DOHH2 (cell line): ENCODE measurements around the gene NQO2.
"Not testable (repeated sequence)": the region's sequence is repeated elsewhere in the genome, so short reads cannot be mapped to it uniquely, and the experiment has no call there.

ENCODE experiments used
- H3F3A ChIP-seq: fragments of 200-600 bp; sonication (generic), shearing (Covaris generic); 2 replicates; pipeline ENCODE4 v1.6.0; 2016; ENCODE audit warnings: antibody characterized with exemption, mild to moderate bottlenecking; ENCODE audit not compliant: control insufficient read depth, insufficient read depth
- H3K27ac ChIP-seq: fragments of 200-600 bp; sonication (generic); 2 replicates; pipeline ENCODE4 v1.5.1; 2014; ENCODE audit warnings: low read depth, mild to moderate bottlenecking, low read length, moderate library complexity
- H3K27me3 ChIP-seq: fragments of 200-600 bp; sonication (generic); 2 replicates; pipeline ENCODE4 v1.6.1; 2014; ENCODE audit warnings: mild to moderate bottlenecking, low read length, mixed read lengths; ENCODE audit not compliant: control insufficient read depth
- H3K36me3 ChIP-seq: fragments of 200-600 bp; sonication (generic); 2 replicates; pipeline ENCODE4 v1.6.1; 2014; ENCODE audit warnings: mild to moderate bottlenecking, low read length, moderate library complexity, mixed read lengths; ENCODE audit not compliant: control insufficient read depth
- H3K4me1 ChIP-seq: fragments of 200-600 bp; sonication (generic); 2 replicates; pipeline ENCODE4 v1.6.1; 2014; ENCODE audit warnings: mild to moderate bottlenecking, low read length, mixed read lengths; ENCODE audit not compliant: control insufficient read depth
- H3K4me2 ChIP-seq: fragments of 200-600 bp; sonication (generic); 2 replicates; pipeline ENCODE4 v1.6.0; 2014; ENCODE audit warnings: mild to moderate bottlenecking, low read length, moderate library complexity
- H3K4me3 ChIP-seq: fragments of 200-600 bp; sonication (generic); 2 replicates; pipeline ENCODE4 v1.5.1; 2014; ENCODE audit warnings: mild to moderate bottlenecking, low read length, mixed read lengths
- H3K79me2 ChIP-seq: fragments of 200-600 bp; sonication (generic); 2 replicates; pipeline ENCODE4 v1.6.1; 2014; ENCODE audit warnings: mild to moderate bottlenecking, low read length, mixed read lengths; ENCODE audit not compliant: control insufficient read depth
- H3K9me2 ChIP-seq: fragments of 200-600 bp; sonication (generic); replicated peaks from 2 replicates; pipeline ENCODE4 v1.6.1; 2014; ENCODE audit warnings: mild to moderate bottlenecking, low read length, mixed read lengths; ENCODE audit not compliant: control insufficient read depth
- H3K9me3 ChIP-seq: fragments of 200-600 bp; sonication (generic); 2 replicates; pipeline ENCODE4 v1.6.1; 2014; ENCODE audit warnings: antibody characterized with exemption, low read length, mixed read lengths; ENCODE audit not compliant: control insufficient read depth, insufficient read depth
- H4K20me1 ChIP-seq: fragments of 200-600 bp; sonication (generic); 2 replicates; pipeline ENCODE4 v1.6.0; 2014; ENCODE audit warnings: low read depth, mild to moderate bottlenecking, antibody characterized with exemption, low read length, moderate library complexity; ENCODE audit not compliant: control insufficient read depth, insufficient read depth
- EZH2phosphoT487 ChIP-seq: fragments of 200-600 bp; sonication (generic); IDR thresholded peaks from 2 replicates; pipeline ENCODE4 v1.6.1; 2017; ENCODE audit warnings: borderline replicate concordance, mild to moderate bottlenecking, antibody characterized with exemption, low read length, moderate library complexity, mixed read lengths
- TF ChIP-seq, protein P1 (sequence below): fragments of 200-600 bp; sonication (generic); IDR thresholded peaks from one replicate; pipeline ENCODE4 v1.5.1; 2014; ENCODE audit warnings: antibody characterized with exemption, mild to moderate bottlenecking, low read depth, low read length; ENCODE audit not compliant: poor library complexity, severe bottlenecking

The NQO2 gene

DNA sequence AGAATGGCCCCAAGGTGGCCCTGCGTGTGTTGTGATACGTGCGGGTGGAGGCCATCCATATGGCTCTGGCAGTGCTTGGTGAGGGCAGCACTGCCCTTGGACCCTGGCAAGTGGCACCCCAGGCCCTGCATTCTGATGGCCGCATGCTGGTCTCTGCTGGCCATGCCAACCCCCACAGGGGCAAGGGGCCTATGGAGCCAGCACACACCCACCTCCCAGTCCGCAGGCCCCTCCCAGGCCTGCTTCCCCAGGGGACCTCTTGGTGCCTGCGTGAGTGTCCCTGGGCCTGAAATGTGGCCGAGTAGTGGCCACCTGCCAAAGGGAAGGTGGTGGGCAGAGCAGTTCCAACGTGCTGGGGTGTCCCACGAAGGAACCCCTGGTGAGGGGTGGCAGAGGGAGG is 17.6 kb downstream of the NQO2 start:
- Histone ChIP-seq H3K4me2 (no peak overlapping the region), H3F3A (peaks cover 16% of the 10 kb centered on the region), H4K20me1 (no peaks in the 10 kb centered on the region), H3K9me3 (no peaks in the 10 kb centered on the region), H3K27ac (no peak overlapping the region), H3K9me2 (no peaks in the 10 kb centered on the region), H3K27me3 (no peaks in the 10 kb centered on the region), H3K36me3 (peaks cover 10% of the 10 kb centered on the region), H3K79me2 (peaks cover 8% of the 10 kb centered on the region), H3K4me3 (no peak overlapping the region), H3K4me1 (peaks cover 13% of the 10 kb centered on the region)
- TF ChIP-seq, protein P1, sequence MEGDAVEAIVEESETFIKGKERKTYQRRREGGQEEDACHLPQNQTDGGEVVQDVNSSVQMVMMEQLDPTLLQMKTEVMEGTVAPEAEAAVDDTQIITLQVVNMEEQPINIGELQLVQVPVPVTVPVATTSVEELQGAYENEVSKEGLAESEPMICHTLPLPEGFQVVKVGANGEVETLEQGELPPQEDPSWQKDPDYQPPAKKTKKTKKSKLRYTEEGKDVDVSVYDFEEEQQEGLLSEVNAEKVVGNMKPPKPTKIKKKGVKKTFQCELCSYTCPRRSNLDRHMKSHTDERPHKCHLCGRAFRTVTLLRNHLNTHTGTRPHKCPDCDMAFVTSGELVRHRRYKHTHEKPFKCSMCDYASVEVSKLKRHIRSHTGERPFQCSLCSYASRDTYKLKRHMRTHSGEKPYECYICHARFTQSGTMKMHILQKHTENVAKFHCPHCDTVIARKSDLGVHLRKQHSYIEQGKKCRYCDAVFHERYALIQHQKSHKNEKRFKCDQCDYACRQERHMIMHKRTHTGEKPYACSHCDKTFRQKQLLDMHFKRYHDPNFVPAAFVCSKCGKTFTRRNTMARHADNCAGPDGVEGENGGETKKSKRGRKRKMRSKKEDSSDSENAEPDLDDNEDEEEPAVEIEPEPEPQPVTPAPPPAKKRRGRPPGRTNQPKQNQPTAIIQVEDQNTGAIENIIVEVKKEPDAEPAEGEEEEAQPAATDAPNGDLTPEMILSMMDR = no peak
- no peak for TF ChIP-seq EZH2phosphoT487

DNA sequence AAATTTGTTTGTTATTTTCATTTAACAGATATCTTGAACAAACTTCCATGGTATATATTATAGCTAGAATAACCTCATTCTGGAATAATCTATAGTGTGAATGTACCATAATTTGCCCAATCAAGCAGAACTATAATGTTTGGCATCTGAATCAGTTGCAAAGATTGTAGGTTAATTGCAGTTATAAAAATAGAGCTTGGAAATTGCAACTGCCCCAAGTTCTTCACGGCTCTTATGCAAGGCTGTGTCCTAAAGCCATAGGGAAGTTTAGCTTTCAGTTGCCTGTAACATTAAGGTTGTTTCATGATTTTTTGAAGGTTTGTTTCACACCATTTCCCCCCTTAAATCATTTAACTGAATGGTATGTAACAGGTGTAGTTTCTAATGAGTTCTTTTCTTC is 19.4 kb downstream of the NQO2 start:
- Histone ChIP-seq H3F3A (peaks cover 16% of the 10 kb centered on the region), H3K4me1 (peaks cover 29% of the 10 kb centered on the region), H3K9me3 (no peaks in the 10 kb centered on the region), H3K36me3 (peaks cover 13% of the 10 kb centered on the region), H4K20me1 (no peaks in the 10 kb centered on the region), H3K9me2 (no peaks in the 10 kb centered on the region), H3K4me3 (no peak overlapping the region), H3K27ac (no peak overlapping the region), H3K79me2 (peaks cover 22% of the 10 kb centered on the region), H3K4me2 (no peak overlapping the region), H3K27me3 (no peaks in the 10 kb centered on the region)
- TF ChIP-seq, protein P1 = no peak
- no peak for TF ChIP-seq EZH2phosphoT487

GRCh38 chr6:3019749-3020320 is 20.1 kb downstream of the NQO2 start:
- TF ChIP-seq, protein P1 = no peak
- TF ChIP-seq EZH2phosphoT487 = no peak
- H3K4me3 ChIP-seq = no peak overlapping the region

GRCh38 chr6:3020976-3021598 is 21.4 kb downstream of the NQO2 start:
- peaks cover 13% of the 10 kb centered on the region for H3K36me3 ChIP-seq
- not testable (repeated sequence) for H4K20me1 ChIP-seq, H3K9me3 ChIP-seq, H3K9me2 ChIP-seq, H3K27me3 ChIP-seq, H3K27ac ChIP-seq, H3K4me3 ChIP-seq
- H3F3A ChIP-seq = peaks cover 27% of the 10 kb centered on the region
- H3K79me2 ChIP-seq = peaks cover 22% of the 10 kb centered on the region
- H3K4me1 ChIP-seq = peaks cover 49% of the 10 kb centered on the region
- peak overlapping the region; percentile 15; the same call in 1 of the 2 replicates for H3K4me2 ChIP-seq

More at GRCh38 chr6:3019749-3020320, 20.1 kb downstream of the NQO2 start:
- Histone ChIP-seq H3K4me1 (peaks cover 36% of the 10 kb centered on the region), H4K20me1 (no peaks in the 10 kb centered on the region), H3F3A (peaks cover 19% of the 10 kb centered on the region), H3K9me3 (no peaks in the 10 kb centered on the region), H3K27me3 (no peaks in the 10 kb centered on the region), H3K4me2 (no peak overlapping the region), H3K79me2 (peaks cover 22% of the 10 kb centered on the region), H3K27ac (no peak overlapping the region), H3K36me3 (peaks cover 13% of the 10 kb centered on the region), H3K9me2 (no peaks in the 10 kb centered on the region)
